Activated naive CD8-positive, alpha-beta T cell treated with anti-CD3 and anti-CD28 coated beads, Interleukin-2, amount 50 U/mL, for 16 hours (primary cell): ENCODE results near the gene SH2D4B.

Experiments used
- DNase-seq: peaks from one replicate; pipeline ENCODE4 v3.0.0-alpha.2; 2020; ENCODE audit warnings: low read depth, low spot score

Gene SH2D4B

GRCh38 chr10:80686734-80687475 lies 149.2 kb downstream of the SH2D4B start:
- DNase-seq, result no peak

DNA sequence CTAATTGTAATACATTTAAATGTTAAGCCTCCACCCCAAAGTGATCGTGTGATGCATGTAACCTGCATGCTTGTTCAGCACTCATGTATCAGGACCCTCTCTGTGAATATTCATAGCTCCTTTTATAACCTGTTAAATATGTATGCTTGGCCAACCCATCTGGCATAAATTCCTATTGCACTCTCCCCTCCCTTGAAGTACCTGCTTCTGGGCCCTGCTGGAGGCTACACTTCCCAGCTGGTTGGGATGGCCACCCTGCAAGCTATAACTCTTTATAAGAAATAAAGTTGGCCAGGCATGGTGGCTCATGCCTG lies 149.7 kb downstream of the SH2D4B start:
- no peak for DNase-seq

- no peak for DNase-seq
Measured at GRCh38 chr10:80690434-80690833, 152.7 kb downstream of the SH2D4B start.

DNA sequence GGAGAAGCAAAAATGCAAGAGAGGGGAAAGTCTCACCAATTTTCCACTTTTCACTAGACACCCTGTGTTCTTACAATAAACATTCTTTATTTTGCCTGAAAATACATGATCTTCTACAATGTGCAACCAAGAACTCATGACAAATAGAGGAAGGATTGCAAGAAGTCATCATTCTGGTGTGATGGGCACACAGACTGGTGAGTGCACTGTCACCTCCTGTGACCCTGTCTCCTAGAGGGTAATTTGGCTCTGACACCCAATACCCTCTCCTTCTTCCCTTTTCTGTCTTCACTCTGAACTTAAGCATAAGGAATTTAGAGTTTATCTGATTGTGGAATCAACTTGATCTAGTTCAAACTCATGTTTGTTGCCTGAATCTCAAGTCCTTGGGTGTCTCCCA lies 153.7 kb downstream of the SH2D4B start:
- no peak for DNase-seq

GRCh38 chr10:80693565-80693964 lies 155.9 kb downstream of the SH2D4B start:
- no peak for DNase-seq

GRCh38 chr10:80694930-80695329 lies 157.2 kb downstream of the SH2D4B start:
- no peak for DNase-seq
